Measurements from ENCODE around the gene CACNA2D3.

Gene CACNA2D3

GRCh38 chr3:54830658-54831057, 708.3 kb downstream of the CACNA2D3 start:
- DNase-seq, result no peak

- DNase-seq, result no peak
Measured at GRCh38 chr3:54831112-54831511, 708.8 kb downstream of the CACNA2D3 start.

- no peak for DNase-seq
Measured at GRCh38 chr3:54832876-54833275, 710.5 kb downstream of the CACNA2D3 start.

GRCh38 chr3:54835701-54836100, 713.3 kb downstream of the CACNA2D3 start:
- no peak for DNase-seq

DNA sequence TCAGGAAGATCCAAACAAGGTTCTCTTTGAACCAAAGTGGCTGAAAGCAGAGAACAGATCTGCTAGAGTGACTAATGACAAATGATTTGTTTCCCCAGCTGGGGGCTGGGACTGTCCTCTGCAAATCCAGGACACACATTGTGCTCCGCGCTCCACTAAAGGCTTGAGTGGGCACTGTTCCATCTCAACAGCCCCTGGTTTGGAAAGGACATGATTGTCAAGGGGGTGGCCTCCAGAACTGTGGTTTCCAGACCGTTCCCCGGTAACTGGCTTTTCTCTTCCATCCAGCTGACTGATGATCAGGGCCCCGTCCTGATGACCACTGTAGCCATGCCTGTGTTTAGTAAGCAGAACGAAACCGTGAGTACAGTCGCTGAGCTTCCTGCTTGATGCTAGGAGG, 714.5 kb downstream of the CACNA2D3 start:
- no peak for DNase-seq

DNA sequence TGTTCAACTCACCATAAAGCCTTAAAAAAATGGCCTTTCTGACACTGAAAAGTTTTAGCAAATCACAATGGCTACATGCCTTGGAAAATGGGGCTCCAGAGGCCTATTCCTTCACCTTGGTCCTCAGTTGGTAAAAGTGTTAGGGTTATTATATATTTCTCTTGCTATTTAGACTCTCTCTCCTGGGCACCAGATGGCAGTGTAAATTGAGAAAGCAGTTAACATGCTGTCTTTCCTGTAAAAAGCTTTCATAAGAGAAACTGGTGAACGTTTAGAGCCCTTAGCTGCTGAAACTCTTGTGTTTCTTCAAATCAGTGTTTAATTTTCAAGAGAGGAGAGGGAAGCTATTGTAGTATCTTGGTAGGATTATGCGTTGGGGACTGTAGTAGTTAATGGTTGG, 715.6 kb downstream of the CACNA2D3 start:
- no peak for DNase-seq

- DNase-seq, result no peak
Measured at GRCh38 chr3:54841471-54841870, 719.1 kb downstream of the CACNA2D3 start.

GRCh38 chr3:54843352-54843751, 721.0 kb downstream of the CACNA2D3 start:
- no peak for DNase-seq

DNA sequence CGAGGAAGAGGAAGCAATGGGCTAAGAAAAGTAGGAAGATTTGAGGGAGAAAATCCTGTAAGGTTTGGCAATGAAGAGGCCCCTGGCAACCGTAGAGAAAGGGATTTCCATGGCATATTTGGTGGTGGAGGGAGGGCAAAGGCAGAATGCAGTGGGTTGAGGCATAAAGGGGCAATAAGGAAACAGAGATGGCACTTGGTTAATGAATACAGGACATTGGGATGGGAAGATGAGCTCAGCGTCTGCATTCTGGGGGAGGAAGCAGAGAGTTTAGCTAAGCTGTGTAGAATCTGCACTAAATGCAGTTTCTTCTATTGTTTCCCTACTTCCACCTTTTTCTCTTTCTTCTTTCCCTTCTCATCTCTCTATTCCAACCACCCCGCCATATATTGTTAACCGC, 721.9 kb downstream of the CACNA2D3 start:
- DNase-seq, result no peak

GRCh38 chr3:54845011-54845410, 722.7 kb downstream of the CACNA2D3 start:
- DNase-seq, result no peak

GRCh38 chr3:54845551-54845950, 723.2 kb downstream of the CACNA2D3 start:
- no peak for DNase-seq

- DNase-seq, result no peak
Measured at GRCh38 chr3:54846119-54846518, 723.8 kb downstream of the CACNA2D3 start.

GRCh38 chr3:54847361-54847760, 725.0 kb downstream of the CACNA2D3 start:
- no peak for DNase-seq

DNA sequence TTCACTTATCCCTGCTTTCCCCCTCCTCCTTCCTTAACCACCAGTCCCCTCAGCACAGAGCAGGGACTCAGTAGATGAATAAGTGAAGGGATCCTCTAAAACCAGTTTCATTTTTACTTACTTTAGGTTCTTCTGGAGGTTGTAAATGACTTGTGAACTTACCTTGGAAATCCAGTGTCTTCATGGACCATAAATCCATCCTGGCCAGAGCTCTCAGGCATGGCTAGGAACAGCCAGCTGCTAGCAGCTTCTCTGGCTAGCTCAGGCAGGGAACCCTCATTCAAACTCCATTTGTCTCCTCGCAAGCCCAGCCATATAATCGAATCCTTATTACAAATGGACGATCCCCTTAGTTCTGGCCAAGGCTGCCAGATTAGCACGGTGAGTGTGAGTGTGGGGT, 727.0 kb downstream of the CACNA2D3 start:
- DNase-seq, result no peak

GRCh38 chr3:54850484-54851018, 728.2 kb downstream of the CACNA2D3 start:
- DNase-seq, result no peak

GRCh38 chr3:54853573-54854404, 731.4 kb downstream of the CACNA2D3 start:
- DNase-seq, result peak; percentile 17

- no peak for DNase-seq
Measured at GRCh38 chr3:54856271-54856670, 733.9 kb downstream of the CACNA2D3 start.

GRCh38 chr3:54857343-54857742, 735.0 kb downstream of the CACNA2D3 start:
- DNase-seq, result no peak

- DNase-seq, result no peak
Measured at GRCh38 chr3:54858093-54858785, 735.9 kb downstream of the CACNA2D3 start.

DNA sequence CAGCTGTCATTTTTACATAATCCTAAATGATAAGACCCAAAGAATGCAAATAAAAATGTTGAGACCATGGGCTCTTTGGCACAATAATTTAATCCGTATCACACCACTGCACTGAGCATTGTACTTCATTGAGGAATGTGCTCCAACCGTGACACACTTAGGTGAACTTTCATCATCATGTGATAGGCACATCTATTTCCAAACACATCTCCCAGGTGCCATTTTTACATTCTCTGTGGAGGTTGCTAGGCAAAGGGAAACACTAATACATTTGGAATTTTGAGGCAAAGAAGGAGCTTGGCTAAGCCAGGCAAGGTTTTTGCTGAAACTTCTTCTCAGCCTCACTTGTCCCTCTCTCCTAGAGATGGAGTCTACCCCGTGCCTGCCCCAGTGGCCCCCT, 736.8 kb downstream of the CACNA2D3 start:
- no peak for DNase-seq

DNA sequence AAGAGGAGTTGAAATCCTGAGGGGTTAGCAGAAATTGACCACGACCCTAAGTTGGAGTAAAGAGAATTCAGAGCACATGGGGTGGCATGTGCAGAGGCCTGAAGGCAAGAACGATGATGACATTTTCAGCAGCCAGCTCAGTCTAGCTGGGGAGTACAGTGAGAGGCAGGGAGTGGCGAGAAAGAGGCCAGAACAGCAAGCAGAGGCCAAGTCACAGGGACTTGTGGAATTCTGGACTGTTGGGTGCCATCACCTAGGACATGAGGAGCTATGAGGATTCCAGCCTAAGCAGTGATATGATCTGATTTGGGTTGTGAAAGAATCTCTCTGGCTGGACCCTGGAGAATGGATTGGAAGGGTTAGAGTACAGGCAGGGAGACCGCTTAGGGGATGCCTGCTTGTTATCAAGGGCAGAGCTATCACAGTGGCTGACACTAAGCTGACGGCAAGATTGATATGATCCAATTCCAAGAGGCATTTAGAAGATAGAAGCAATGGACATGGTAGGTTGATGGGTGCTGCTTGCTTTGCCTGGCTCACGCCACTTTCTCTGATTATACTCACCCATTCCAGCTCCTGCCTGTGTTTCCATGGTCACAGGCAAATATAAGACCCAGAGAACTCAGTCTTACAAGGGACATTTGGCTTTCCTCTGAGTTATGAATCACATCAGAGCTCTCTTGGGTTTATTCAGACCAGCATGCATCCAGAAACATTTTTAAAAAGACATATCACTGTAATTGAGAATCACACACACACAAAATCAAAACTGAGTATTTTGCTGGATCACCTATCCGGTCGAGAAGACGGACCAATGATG, 739.1 kb downstream of the CACNA2D3 start:
- no peak for DNase-seq

DNA sequence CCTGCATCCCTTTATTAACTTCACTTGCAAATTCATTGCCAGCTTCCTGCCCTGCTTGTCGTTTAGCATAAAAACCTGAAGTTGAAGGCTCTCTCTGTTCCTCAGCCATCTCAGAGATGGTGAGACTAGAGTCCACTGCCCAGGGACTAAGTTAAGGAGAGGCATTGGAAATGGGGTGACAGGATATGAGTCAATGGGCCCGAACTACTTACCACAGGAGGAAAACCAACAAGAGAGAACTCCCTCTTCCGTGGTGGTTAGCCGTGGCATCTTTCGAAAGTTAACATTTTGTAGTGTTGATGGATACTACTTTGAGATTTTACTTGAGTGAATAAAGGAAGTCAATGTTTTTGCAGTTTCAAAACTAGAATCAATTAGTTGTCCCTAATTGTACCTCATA, 740.2 kb downstream of the CACNA2D3 start:
- DNase-seq, result no peak

- no peak for DNase-seq
Measured at GRCh38 chr3:54863366-54863765, 741.0 kb downstream of the CACNA2D3 start.

All from CD4-positive, alpha-beta T cell treated with Interferon gamma for 1 hour (primary cell).